Calu3 (cell line): ENCODE measurements around the gene ARMC12. TPM values are rescaled to one million over a fixed set of nuclear protein-coding genes. Genes with fewer than 3 reads are reported as not detected.
"Not testable (repeated sequence)": the region's sequence is repeated elsewhere in the genome, so short reads cannot be mapped to it uniquely, and the experiment has no call there.

Experiments
- BruUV-seq: library from RNA; stranded (reverse); fragments of 400-500 nt; replicated peaks from 2 replicates; lab custom pipeline; 2021; lab: Mats Ljungman, UMichigan
- CTCF ChIA-PET: fragments of 300-600 bp; sonication (Branson Sonifier 250); formaldehyde crosslinking; loops from one replicate; lab custom pipeline; 2022; ENCODE audit warnings: antibody characterized with exemption; lab: Charles Lee
- DNase-seq: peaks from one replicate; pipeline ENCODE4 v3.0.0; 2022
- H3K27ac Mint-ChIP-seq: one replicate; pipeline ENCODE4 v1.8.0; 2022; ENCODE audit warnings: mixed read lengths; ENCODE audit not compliant: unreplicated experiment
- H3K27me3 Mint-ChIP-seq: one replicate; pipeline ENCODE4 v1.8.0; 2022; ENCODE audit warnings: mixed read lengths; ENCODE audit not compliant: unreplicated experiment
- H3K36me3 Mint-ChIP-seq: one replicate; pipeline ENCODE4 v1.8.0; 2022; ENCODE audit warnings: mild to moderate bottlenecking, moderate library complexity, mixed read lengths; ENCODE audit not compliant: insufficient read depth, unreplicated experiment
- H3K4me1 Mint-ChIP-seq: one replicate; pipeline ENCODE4 v1.8.0; 2022; ENCODE audit warnings: mild to moderate bottlenecking, low read depth, mixed read lengths; ENCODE audit not compliant: unreplicated experiment
- H3K4me3 Mint-ChIP-seq: one replicate; pipeline ENCODE4 v1.8.0; 2022; ENCODE audit warnings: mild to moderate bottlenecking, low read depth, moderate library complexity, mixed read lengths; ENCODE audit not compliant: unreplicated experiment
- H3K9me3 Mint-ChIP-seq: one replicate; pipeline ENCODE4 v1.8.0; 2022; ENCODE audit warnings: low read depth, mixed read lengths; ENCODE audit not compliant: unreplicated experiment
- CTCF ChIP-seq: fragments of 200-600 bp; IDR thresholded peaks from one replicate; pipeline ENCODE4 v1.8.0; 2022; ENCODE audit warnings: antibody characterized with exemption; ENCODE audit not compliant: unreplicated experiment
- intact Hi-C: fragments of 100-400 bp; cut with micrococcal nuclease; formaldehyde crosslinking; loops from one replicate; pipeline ENCODE4 v1.10.0; 2022; ENCODE audit not compliant: unreplicated experiment
- total RNA-seq: library from RNA; stranded (reverse); gene quantifications from 2 replicates; pipeline ENCODE4 v1.2.3, GENCODE V29; 2022

ARMC12 gene
- total RNA-seq, 1 experiment from 2014 or later = not detected

GRCh38 chr6:35690484-35690883, 46.3 kb upstream of the ARMC12 start:
- no peak for TF ChIP-seq CTCF
- CTCF ChIA-PET = interaction anchor here (0.6 to 1.0 kb wide), 2 partner anchors 12 to 51 kb away, joined by 3 to 5 read pairs; no protein-coding TSS in a partner anchor
- no peak for DNase-seq
- Mint-ChIP-seq H3K27me3 (no peaks in the 10 kb centered on the region), H3K36me3 (peaks cover 24% of the 10 kb centered on the region), H3K27ac (no peak overlapping the region), H3K9me3 (no peaks in the 10 kb centered on the region), H3K4me1 (peaks cover 7% of the 10 kb centered on the region), H3K4me3 (no peak overlapping the region)
- BruUV-seq = no TSS peak
- intact Hi-C loops = no loop called here

- no peak for TF ChIP-seq CTCF
- peaks cover 24% of the 10 kb centered on the region for H3K36me3 Mint-ChIP-seq
- H3K4me1 Mint-ChIP-seq = peaks cover 7% of the 10 kb centered on the region
- H3K4me3 Mint-ChIP-seq = no peak overlapping the region
- no peak for DNase-seq
- intact Hi-C loops = no loop called here
- no peaks in the 10 kb centered on the region for H3K27me3 Mint-ChIP-seq
- CTCF ChIA-PET = interaction anchor here (0.6 kb wide), 1 partner anchor 78 kb away, joined by 5 read pairs; no protein-coding TSS in a partner anchor
- BruUV-seq = no TSS peak
- no peaks in the 10 kb centered on the region for H3K9me3 Mint-ChIP-seq
- no peak overlapping the region for H3K27ac Mint-ChIP-seq
These were observed 45.6 kb upstream of the ARMC12 start for GRCh38 chr6:35691027-35691824.

GRCh38 chr6:35694462-35694861, 42.4 kb upstream of the ARMC12 start:
- BruUV-seq = no TSS peak
- TF ChIP-seq CTCF = no peak
- Mint-ChIP-seq H3K27ac (no peak overlapping the region), H3K4me3 (no peak overlapping the region), H3K4me1 (peaks cover under 1% of the 10 kb centered on the region), H3K27me3 (no peaks in the 10 kb centered on the region), H3K9me3 (no peaks in the 10 kb centered on the region), H3K36me3 (no peaks in the 10 kb centered on the region)
- intact Hi-C loops = no loop called here
- CTCF ChIA-PET = no interaction called here
- no peak for DNase-seq

GRCh38 chr6:35698430-35698829, 38.4 kb upstream of the ARMC12 start:
- DNase-seq, CTCF ChIA-PET, H3K4me1 Mint-ChIP-seq, H3K4me3 Mint-ChIP-seq, BruUV-seq, H3K27ac Mint-ChIP-seq, H3K27me3 Mint-ChIP-seq, intact Hi-C loops, H3K9me3 Mint-ChIP-seq, H3K36me3 Mint-ChIP-seq: not testable (repeated sequence)

- CTCF ChIA-PET = no interaction called here
- TF ChIP-seq CTCF = no peak
- Mint-ChIP-seq H3K27ac (no peak overlapping the region), H3K4me3 (no peak overlapping the region), H3K36me3 (no peaks in the 10 kb centered on the region), H3K9me3 (no peaks in the 10 kb centered on the region), H3K4me1 (no peaks in the 10 kb centered on the region), H3K27me3 (no peaks in the 10 kb centered on the region)
- no peak for DNase-seq
- no TSS peak for BruUV-seq
- intact Hi-C loops = no loop called here
These were observed 38.0 kb upstream of the ARMC12 start for GRCh38 chr6:35698858-35699257.
